AG04450 (cell line): Measurements from ENCODE around the gene TRIM26. TPM values are rescaled to one million over a fixed set of nuclear protein-coding genes. Genes with fewer than 3 reads are reported as not detected.

Experiments used
- CTCF ChIA-PET: fragments of 300-600, 350-600 bp; formaldehyde crosslinking; extraction: SDS; loops from one replicate; lab custom pipeline; 2022; ENCODE audit warnings: antibody characterized with exemption, inconsistent platforms; lab: Charles Lee
- POLR2A ChIA-PET: fragments of 350-600 bp; formaldehyde crosslinking; extraction: SDS; loops from one replicate; lab custom pipeline; 2021; ENCODE audit warnings: antibody characterized with exemption, inconsistent platforms; lab: Yijun Ruan, JAX
- DNase-seq: peaks from one replicate; pipeline ENCODE4 v3.0.0-alpha.2; 2011; ENCODE audit warnings: low read depth, low spot score
- H3K27ac ChIP-seq: one replicate; pipeline ENCODE4 v1.5.1; 2012; ENCODE audit warnings: low read depth, low read length, control low read depth
- H3K27me3 ChIP-seq: one replicate; pipeline ENCODE4 v1.6.0; 2012; ENCODE audit warnings: low read length; ENCODE audit not compliant: control insufficient read depth, insufficient read depth
- H3K4me3 ChIP-seq: 2 replicates; pipeline ENCODE4 v1.5.1; 2011; ENCODE audit warnings: mild to moderate bottlenecking, low read depth, low read length, control low read depth
- H3K9me3 ChIP-seq: 2 replicates; pipeline ENCODE4 v1.5.1; 2012; ENCODE audit warnings: low read length; ENCODE audit not compliant: control insufficient read depth, insufficient read depth
- CTCF ChIP-seq: IDR thresholded peaks from 2 replicates; pipeline ENCODE4 v1.5.1; 2011; ENCODE audit warnings: low read depth, low read length, control low read depth, inconsistent platforms
- polyA plus RNA-seq: library from polyadenylated mRNA; depleted of rRNA; stranded (reverse); fragments of >200 nt; gene quantifications from 2 replicates; pipeline ENCODE4 v1.2.3, GENCODE V29; 2011

TRIM26 gene
- polyA plus RNA-seq, 1 experiment = 22.7 TPM

DNA sequence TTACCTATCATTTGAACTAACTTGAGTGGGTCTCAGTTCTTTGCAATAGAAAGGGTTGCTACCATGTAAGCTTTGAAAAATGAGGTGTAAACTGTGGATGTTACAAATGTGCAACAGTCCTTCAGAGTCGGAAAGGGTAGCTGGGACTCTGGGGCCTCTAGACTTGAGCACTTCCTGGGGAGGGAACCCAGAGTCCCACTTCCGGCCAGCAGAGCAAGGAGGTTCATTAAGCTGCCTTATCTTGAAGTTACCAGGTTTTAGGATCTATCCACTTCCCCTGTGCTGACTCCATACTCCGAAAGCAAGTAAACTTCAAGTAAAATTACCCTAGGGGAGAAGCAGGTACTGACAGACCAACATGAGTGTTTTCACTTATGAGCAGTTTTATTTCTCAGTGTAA, 61.6 kb downstream of the TRIM26 start:
- DNase-seq = no peak
- Histone ChIP-seq H3K27me3 (peaks cover 9% of the 10 kb centered on the region), H3K9me3 (no peaks in the 10 kb centered on the region; the same call in 1 of the 2 replicates), H3K27ac (no peak overlapping the region), H3K4me3 (no peak overlapping the region)
- ChIA-PET CTCF (interaction anchor here (0.8 to 1.0 kb wide), 2 partner anchors 21 to 50 kb away, joined by 3 to 4 read pairs; no protein-coding TSS in a partner anchor), POLR2A (no interaction called here)
- TF ChIP-seq CTCF = no peak

GRCh38 chr6:30150671-30151395, 62.4 kb downstream of the TRIM26 start:
- TF ChIP-seq CTCF = no peak
- no peak for DNase-seq
- Histone ChIP-seq H3K9me3 (no peaks in the 10 kb centered on the region; the same call in 1 of the 2 replicates), H3K4me3 (no peak overlapping the region), H3K27me3 (peaks cover 11% of the 10 kb centered on the region), H3K27ac (no peak overlapping the region)
- ChIA-PET CTCF (interaction anchor here (0.8 to 1.0 kb wide), 3 partner anchors 19 to 49 kb away, joined by 3 to 4 read pairs (median 3); no protein-coding TSS in a partner anchor), POLR2A (no interaction called here)

- no peaks in the 10 kb centered on the region; the same call in 1 of the 2 replicates for H3K9me3 ChIP-seq
- no peak overlapping the region for H3K4me3 ChIP-seq
- DNase-seq = no peak
- no peak for TF ChIP-seq CTCF
- H3K27me3 ChIP-seq = peaks cover 16% of the 10 kb centered on the region
- ChIA-PET CTCF (interaction anchor here (0.6 to 0.9 kb wide), 2 partner anchors 18 to 311 kb away, joined by 3 read pairs; no protein-coding TSS in a partner anchor), POLR2A (no interaction called here)
- H3K27ac ChIP-seq = no peak overlapping the region
Observed at GRCh38 chr6:30149858-30150550, 63.2 kb downstream of the TRIM26 start.

GRCh38 chr6:30149234-30149633, 64.0 kb downstream of the TRIM26 start:
- no peak overlapping the region for H3K27ac ChIP-seq
- no peak for DNase-seq
- no peaks in the 10 kb centered on the region; the same call in 1 of the 2 replicates for H3K9me3 ChIP-seq
- ChIA-PET POLR2A (no interaction called here), CTCF (interaction anchor here (3.0 kb wide), 1 partner anchor 17 kb away, joined by 12 read pairs; no protein-coding TSS in a partner anchor)
- H3K4me3 ChIP-seq = no peak overlapping the region
- TF ChIP-seq CTCF = no peak
- peaks cover 20% of the 10 kb centered on the region for H3K27me3 ChIP-seq
